SK-N-SH (cell line): ENCODE measurements around the gene PARP12.

ENCODE experiments used
- EP300 ChIP-seq, 2 experiments: IDR thresholded peaks; 2 replicates each; pipeline versions ENCODE4 v1.4.0 to v1.6.1; 2012; ENCODE audit warnings: borderline replicate concordance in 1 of 2, low read depth in 1 of 2, low read length in 1 of 2
- EZH2phosphoT487 ChIP-seq: fragments of 200-600 bp; sonication (generic); IDR thresholded peaks from 2 replicates; pipeline ENCODE4 v1.6.1; 2017; ENCODE audit warnings: low read depth, mixed run types, mild to moderate bottlenecking, antibody characterized with exemption, moderate library complexity, borderline replicate concordance
- FOXJ3 ChIP-seq: sonication (generic); formaldehyde crosslinking; IDR thresholded peaks from 2 replicates; pipeline ENCODE4 v1.5.1; 2020; ENCODE audit warnings: mild to moderate bottlenecking, missing genetic modification reagents
- JUND ChIP-seq: IDR thresholded peaks from 2 replicates; pipeline ENCODE4 v1.4.0; 2012
- MXI1 ChIP-seq: IDR thresholded peaks from 2 replicates; pipeline ENCODE4 v1.6.1; 2012; ENCODE audit warnings: mild to moderate bottlenecking, low read depth, low read length, improper control_type of control experiment
- PBX3 ChIP-seq: IDR thresholded peaks from 2 replicates; pipeline ENCODE4; 2012
- POLR2AphosphoS5 ChIP-seq: IDR thresholded peaks from 2 replicates; pipeline ENCODE4 v1.6.1; 2012; ENCODE audit warnings: low read depth, low read length
- REST ChIP-seq: IDR thresholded peaks from 2 replicates; pipeline ENCODE4 v1.6.1; 2012; ENCODE audit warnings: mild to moderate bottlenecking, low read depth, low read length, moderate library complexity
- TAF1 ChIP-seq: IDR thresholded peaks from 2 replicates; pipeline ENCODE4 v1.6.1; 2012; ENCODE audit warnings: low read depth, mild to moderate bottlenecking, low read length, moderate library complexity, borderline replicate concordance
- USF2 ChIP-seq: fragments of 150-350 bp; IDR thresholded peaks from 2 replicates; pipeline ENCODE4 v1.6.1; 2017; ENCODE audit warnings: antibody characterized with exemption, low read length, low read depth, borderline replicate concordance
- YY1 ChIP-seq: IDR thresholded peaks from 2 replicates; pipeline ENCODE4 v1.4.0; 2012; ENCODE audit warnings: low read depth, mild to moderate bottlenecking
- ZBTB33 ChIP-seq: IDR thresholded peaks from 2 replicates; pipeline ENCODE4 v1.4.0; 2012; ENCODE audit warnings: low read depth, borderline replicate concordance
- TF ChIP-seq, protein P1 (sequence below): fragments of 200-600 bp; sonication (generic); IDR thresholded peaks from 2 replicates; pipeline ENCODE4 v1.6.1; 2017; ENCODE audit warnings: antibody characterized with exemption, mild to moderate bottlenecking, moderate library complexity
- TF ChIP-seq, protein P2 (sequence below): IDR thresholded peaks from 2 replicates; pipeline ENCODE4 v1.4.0; 2012; ENCODE audit warnings: low read depth

DNA sequence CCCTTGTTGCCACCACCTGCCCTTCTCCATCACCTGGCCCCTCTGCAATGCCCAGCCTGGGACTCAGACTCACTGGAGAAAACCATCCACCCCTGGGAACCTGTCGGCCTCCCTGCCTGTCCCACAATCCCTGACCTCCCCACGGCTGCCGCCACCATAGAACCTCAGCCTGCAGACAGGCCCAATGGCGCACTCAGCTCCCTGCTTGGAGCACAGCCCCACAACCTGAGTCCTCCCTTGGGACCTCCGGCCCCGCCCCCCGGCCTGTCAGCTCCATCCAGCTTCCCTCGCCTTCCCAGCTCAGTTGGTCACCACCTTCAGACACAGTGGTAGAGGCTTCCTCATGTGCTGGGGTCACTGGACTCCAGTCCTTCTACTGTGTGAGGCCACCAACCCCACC is 41.1 kb downstream of the PARP12 start:
- no peak for TF ChIP-seq ZBTB33
- TF ChIP-seq MXI1 = no peak
- TF ChIP-seq, protein P1, sequence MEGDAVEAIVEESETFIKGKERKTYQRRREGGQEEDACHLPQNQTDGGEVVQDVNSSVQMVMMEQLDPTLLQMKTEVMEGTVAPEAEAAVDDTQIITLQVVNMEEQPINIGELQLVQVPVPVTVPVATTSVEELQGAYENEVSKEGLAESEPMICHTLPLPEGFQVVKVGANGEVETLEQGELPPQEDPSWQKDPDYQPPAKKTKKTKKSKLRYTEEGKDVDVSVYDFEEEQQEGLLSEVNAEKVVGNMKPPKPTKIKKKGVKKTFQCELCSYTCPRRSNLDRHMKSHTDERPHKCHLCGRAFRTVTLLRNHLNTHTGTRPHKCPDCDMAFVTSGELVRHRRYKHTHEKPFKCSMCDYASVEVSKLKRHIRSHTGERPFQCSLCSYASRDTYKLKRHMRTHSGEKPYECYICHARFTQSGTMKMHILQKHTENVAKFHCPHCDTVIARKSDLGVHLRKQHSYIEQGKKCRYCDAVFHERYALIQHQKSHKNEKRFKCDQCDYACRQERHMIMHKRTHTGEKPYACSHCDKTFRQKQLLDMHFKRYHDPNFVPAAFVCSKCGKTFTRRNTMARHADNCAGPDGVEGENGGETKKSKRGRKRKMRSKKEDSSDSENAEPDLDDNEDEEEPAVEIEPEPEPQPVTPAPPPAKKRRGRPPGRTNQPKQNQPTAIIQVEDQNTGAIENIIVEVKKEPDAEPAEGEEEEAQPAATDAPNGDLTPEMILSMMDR = no peak
- TF ChIP-seq POLR2AphosphoS5 = no peak
- TF ChIP-seq, protein P2, sequence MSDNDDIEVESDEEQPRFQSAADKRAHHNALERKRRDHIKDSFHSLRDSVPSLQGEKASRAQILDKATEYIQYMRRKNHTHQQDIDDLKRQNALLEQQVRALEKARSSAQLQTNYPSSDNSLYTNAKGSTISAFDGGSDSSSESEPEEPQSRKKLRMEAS = no peak
- TF ChIP-seq JUND = no peak
- TF ChIP-seq USF2 = no peak
- TF ChIP-seq PBX3 = no peak
- no peak for TF ChIP-seq REST
- no peak for TF ChIP-seq TAF1
- no peak for TF ChIP-seq EP300 (IDR thresholded peaks at IDR 0.05; ENCODE audit: borderline replicate concordance in 1 of 2, low read depth in 1 of 2, low read length in 1 of 2)
- no peak for TF ChIP-seq YY1
- TF ChIP-seq FOXJ3 (CRISPR knock-in tag) = no peak
- no peak for TF ChIP-seq EZH2phosphoT487
